NCI-H345 treated with DMSO at 0.1 percent for 48 hours (cell line): ENCODE results near the gene TP53TG3E.
"Not testable (repeated sequence)": the region's sequence is repeated elsewhere in the genome, so short reads cannot be mapped to it uniquely, and the experiment has no call there.

Source experiments
- DNase-seq: peaks from one replicate; lab custom pipeline; 2025; ENCODE audit not compliant: unreplicated experiment; lab: John Stamatoyannopoulos, UW

The TP53TG3E gene, protein sequence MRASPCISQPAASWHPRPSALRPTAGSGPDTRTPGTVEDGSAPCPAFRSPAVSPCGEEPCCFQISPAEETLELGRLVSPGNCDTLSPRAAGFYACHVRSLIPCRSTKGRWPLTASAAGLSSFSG

DNA sequence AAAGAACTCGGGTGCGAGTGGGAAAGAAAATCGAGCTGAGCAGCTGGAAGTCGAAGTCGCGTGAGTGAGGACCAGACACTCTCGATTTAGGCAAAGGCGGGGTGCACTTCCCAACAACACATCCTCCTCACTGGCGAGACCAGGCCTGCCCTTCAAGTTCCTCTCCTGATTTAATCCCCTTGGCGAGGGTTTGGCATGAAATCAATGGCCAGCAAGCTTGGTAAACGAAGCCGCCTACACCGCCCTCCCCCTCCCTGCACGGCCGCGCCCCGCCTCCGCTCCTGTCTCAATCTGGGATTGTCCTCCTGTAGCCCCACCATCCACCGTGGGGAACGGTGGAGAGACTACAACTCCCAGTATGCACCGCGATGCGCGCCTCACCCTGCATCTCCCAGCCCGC is at the start of gene TP53TG3E:
Gene TP53TG3E (plus strand): TSS at position 301 of the 400 bp plus-strand sequence. CDS start 68 bp downstream, at position 369.
- DNase-seq, result not testable (repeated sequence)

DNA sequence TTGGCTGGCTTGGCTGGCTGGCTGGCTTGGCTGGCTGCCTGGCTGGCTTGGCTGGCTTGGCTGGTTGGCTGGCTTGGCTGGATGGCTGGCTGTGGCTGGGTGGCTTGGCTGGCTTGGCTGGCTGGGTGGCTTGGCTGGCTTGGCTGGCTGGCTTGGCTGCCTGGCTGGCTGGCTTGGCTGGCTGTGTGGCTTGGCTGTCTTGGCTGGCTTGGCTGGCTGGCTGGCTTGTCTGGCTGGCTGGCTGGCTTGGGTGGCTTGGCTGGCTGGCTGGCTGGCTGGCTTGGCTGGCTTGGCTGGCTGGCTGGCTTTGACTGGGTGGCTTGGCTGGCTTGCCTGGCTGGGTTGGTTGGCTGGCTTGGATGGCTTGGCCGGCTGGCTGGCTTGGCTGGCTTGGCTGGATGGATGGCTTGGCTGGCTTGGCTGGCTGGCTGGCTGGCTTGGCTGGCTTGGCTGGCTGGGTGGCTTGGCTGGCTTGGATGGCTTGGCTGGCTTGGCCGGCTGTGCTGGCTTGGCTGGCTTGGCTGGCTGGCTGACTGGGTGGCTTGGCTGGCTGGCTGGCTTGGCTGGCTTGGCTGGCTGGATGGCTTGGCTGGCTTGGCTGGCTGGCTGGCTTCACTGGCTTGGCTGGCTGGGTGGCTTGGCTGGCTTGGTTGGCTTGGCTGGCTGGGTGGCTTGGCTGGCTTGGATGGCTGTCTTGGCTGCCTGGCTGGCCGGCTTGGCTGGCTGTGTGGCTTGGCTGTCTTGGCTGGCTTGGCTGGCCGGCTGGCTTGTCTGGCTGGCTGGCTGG is 32.3 kb downstream of the TP53TG3E start:
- not testable (repeated sequence) for DNase-seq

DNA sequence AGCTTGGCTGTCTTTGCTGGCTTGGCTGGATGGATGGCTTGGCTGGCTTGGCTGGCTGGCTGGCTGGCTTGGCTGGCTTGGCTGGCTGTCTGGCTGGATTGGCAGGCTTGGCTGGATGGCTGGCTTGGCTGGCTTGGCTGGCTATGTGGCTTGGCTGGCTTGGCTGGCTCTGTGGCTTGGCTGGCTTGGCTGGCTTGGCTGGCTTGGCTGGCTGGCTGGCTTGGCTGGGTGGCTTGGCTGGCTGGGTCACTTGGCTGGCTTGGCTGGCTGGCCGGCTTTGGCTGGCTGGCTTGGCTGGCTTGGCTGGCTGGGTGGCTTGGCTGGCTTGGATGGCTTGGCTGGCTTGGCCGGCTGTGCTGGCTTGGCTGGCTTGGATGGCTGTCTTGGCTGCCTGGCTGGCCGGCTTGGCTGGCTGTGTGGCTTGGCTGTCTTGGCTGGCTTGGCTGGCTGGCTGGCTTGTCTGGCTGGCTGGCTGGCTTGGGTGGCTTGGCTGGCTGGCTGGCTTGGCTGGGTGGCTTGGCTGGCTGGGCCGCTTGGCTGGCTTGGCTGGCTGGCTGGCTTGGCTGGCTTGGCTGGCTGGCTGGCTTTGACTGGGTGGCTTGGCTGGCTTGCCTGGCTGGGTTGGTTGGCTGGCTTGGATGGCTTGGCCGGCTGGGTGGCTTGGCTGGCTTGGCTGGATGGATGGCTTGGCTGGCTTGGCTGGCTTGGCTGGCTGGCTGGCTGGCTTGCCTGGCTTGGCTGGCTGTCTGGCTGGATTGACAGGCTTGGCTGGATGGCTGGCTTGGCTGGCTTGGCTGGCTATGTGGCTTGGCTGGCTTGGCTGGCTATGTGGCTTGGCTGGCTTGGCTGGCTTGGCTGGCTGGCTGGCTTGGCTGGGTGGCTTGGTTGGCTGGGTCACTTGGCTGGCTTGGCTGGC is 33.8 kb downstream of the TP53TG3E start:
- not testable (repeated sequence) for DNase-seq

DNA sequence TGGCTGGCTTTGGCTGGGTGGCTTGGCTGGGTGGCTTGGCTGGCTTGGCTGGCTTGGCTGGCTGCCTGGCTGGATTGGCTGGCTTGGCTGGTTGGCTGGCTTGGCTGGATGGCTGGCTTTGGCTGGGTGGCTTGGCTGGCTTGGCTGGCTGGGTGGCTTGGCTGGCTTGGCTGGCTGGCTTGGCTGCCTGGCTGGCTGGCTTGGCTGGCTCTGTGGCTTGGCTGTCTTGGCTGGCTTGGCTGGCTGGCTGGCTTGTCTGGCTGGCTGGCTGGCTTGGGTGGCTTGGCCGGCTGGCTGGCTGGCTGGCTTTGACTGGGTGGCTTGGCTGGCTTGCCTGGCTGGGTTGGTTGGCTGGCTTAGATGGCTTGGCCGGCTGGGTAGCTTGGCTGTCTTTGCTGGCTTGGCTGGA is 34.4 kb downstream of the TP53TG3E start:
- not testable (repeated sequence) for DNase-seq

DNA sequence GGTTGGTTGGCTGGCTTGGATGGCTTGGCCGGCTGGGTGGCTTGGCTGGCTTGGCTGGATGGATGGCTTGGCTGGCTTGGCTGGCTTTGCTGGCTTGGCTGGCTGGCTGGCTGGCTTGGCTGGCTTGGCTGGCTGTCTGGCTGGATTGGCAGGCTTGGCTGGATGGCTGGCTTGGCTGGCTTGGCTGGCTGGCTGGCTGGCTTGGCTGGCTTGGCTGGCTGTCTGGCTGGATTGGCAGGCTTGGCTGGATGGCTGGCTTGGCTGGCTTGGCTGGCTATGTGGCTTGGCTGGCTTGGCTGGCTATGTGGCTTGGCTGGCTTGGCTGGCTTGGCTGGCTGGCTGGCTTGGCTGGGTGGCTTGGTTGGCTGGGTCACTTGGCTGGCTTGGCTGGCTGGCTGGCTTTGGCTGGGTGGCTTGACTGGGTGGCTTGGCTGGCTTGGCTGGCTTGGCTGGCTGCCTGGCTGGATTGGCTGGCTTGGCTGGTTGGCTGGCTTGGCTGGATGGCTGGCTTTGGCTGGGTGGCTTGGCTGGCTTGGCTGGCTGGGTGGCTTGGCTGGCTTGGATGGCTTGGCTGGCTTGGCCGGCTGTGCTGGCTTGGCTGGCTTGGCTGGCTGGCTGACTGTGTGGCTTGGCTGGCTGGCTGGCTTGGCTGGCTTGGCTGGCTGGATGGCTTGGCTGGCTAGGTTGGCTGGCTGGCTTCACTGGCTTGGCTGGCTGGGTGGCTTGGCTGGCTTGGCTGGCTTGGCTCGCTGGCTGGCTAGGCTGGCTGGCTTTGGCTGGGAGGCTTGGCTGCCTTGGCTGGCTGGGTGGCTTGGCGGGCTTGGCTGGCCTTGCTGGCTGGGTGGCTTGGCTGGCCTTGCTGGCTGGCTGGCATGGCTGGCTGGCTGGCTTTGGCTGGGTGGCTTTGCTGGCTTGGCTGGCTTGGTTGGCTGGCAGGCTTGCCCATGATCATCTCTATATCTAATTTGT is 35.3 kb downstream of the TP53TG3E start:
- not testable (repeated sequence) for DNase-seq
